ENCODE results near the gene ZFAND3.

DNA sequence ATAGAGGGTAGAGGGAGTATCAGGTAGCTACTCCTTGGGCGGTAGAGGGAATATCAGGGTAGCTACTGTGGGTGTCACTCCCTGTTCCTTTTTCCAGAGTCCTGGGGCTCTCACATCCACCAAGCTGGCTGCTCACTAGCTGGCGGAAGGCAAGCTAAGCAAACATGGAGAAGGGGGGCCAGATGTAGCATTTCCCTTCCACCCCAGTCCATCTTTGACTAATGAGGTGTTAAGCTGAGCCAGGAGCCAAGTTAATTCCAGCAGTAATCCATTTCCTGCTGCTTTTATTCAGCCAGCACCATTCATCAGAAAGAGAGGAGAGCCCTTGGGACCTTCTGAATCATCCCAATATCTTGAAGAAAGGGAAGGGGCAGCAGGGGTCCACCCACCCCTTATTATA is 330.0 kb downstream of the ZFAND3 start:
- TF ChIP-seq, protein P1, sequence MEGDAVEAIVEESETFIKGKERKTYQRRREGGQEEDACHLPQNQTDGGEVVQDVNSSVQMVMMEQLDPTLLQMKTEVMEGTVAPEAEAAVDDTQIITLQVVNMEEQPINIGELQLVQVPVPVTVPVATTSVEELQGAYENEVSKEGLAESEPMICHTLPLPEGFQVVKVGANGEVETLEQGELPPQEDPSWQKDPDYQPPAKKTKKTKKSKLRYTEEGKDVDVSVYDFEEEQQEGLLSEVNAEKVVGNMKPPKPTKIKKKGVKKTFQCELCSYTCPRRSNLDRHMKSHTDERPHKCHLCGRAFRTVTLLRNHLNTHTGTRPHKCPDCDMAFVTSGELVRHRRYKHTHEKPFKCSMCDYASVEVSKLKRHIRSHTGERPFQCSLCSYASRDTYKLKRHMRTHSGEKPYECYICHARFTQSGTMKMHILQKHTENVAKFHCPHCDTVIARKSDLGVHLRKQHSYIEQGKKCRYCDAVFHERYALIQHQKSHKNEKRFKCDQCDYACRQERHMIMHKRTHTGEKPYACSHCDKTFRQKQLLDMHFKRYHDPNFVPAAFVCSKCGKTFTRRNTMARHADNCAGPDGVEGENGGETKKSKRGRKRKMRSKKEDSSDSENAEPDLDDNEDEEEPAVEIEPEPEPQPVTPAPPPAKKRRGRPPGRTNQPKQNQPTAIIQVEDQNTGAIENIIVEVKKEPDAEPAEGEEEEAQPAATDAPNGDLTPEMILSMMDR (IDR thresholded peaks at IDR 0.05): no peak
- TF ChIP-seq POLR2A (IDR thresholded peaks at IDR 0.05): no peak

Measured in Peyer's patch (tissue), 4 donors.